Activated naive CD4-positive, alpha-beta T cell treated with anti-CD3 and anti-CD28 coated beads, Interleukin-2, amount 50 U/mL, for 16 hours (primary cell): ENCODE data around the gene COA1.
"Not testable (repeated sequence)": the region's sequence is repeated elsewhere in the genome, so short reads cannot be mapped to it uniquely, and the experiment has no call there.

Experiments
- DNase-seq: peaks from one replicate; pipeline ENCODE4 v3.0.0-alpha.2; 2020

The COA1 gene

GRCh38 chr7:43758029-43758821, 28.9 kb upstream of the COA1 start, which contains the start of gene BLVRA:
TSS of gene BLVRA (plus strand) at chr7:43758680. CDS start at chr7:43771159, 12,479 bp downstream.
- DNase-seq = peak; percentile 73

GRCh38 chr7:43757073-43757720, 27.9 kb upstream of the COA1 start:
- no peak for DNase-seq

GRCh38 chr7:43756368-43757072, 27.2 kb upstream of the COA1 start:
- DNase-seq = no peak

GRCh38 chr7:43754596-43754995, 25.3 kb upstream of the COA1 start:
- DNase-seq = no peak

GRCh38 chr7:43753843-43754242, 24.5 kb upstream of the COA1 start:
- DNase-seq = no peak

GRCh38 chr7:43753271-43753810, 24.0 kb upstream of the COA1 start:
- DNase-seq = no peak

GRCh38 chr7:43752411-43752810, 23.1 kb upstream of the COA1 start:
- DNase-seq = no peak

GRCh38 chr7:43750016-43750887, 20.9 kb upstream of the COA1 start:
- DNase-seq = no peak

GRCh38 chr7:43749383-43749940, 20.1 kb upstream of the COA1 start:
- no peak for DNase-seq

GRCh38 chr7:43747328-43748105, 18.2 kb upstream of the COA1 start:
- no peak for DNase-seq

- no peak for DNase-seq
These were observed 13.4 kb upstream of the COA1 start for GRCh38 chr7:43742692-43743091.

- no peak for DNase-seq
These were observed 8.3 kb upstream of the COA1 start for GRCh38 chr7:43737467-43738127.

GRCh38 chr7:43735802-43736603, 6.7 kb upstream of the COA1 start:
- DNase-seq = peak; percentile 36

GRCh38 chr7:43735403-43735801, 6.1 kb upstream of the COA1 start:
- no peak for DNase-seq

GRCh38 chr7:43734575-43735332, 5.4 kb upstream of the COA1 start:
- not testable (repeated sequence) for DNase-seq

- DNase-seq = not testable (repeated sequence)
These were observed 2.2 kb upstream of the COA1 start for GRCh38 chr7:43731494-43731893.

GRCh38 chr7:43729924-43730248, 563 bp upstream of the COA1 start:
- no peak for DNase-seq

- DNase-seq = no peak
These were observed 1.8 kb downstream of the COA1 start for GRCh38 chr7:43727494-43727893.

- DNase-seq = no peak
These were observed 2.3 kb downstream of the COA1 start for GRCh38 chr7:43727003-43727402.
